HG03025 (cell line): ENCODE measurements around the gene PALD1.

Source experiments
- ATAC-seq: cut with Tn5 transposase; IDR thresholded peaks from one replicate; pipeline ENCODE4 v1.9.1; 2021; ENCODE audit warnings: mild to moderate bottlenecking, moderate library complexity; ENCODE audit not compliant: unreplicated experiment, low FRiP score

Gene PALD1

GRCh38 chr10:70478191-70479164, at the start of gene PALD1:
TSS of gene PALD1 (plus strand) at chr10:70478767. CDS start at chr10:70525952, 47,185 bp downstream.
- no peak for ATAC-seq

GRCh38 chr10:70430493-70431445, 47.8 kb upstream of the PALD1 start:
- ATAC-seq, result no peak

GRCh38 chr10:70432101-70432500, 46.5 kb upstream of the PALD1 start:
- no peak for ATAC-seq

- ATAC-seq, result no peak
These were observed 45.9 kb upstream of the PALD1 start for GRCh38 chr10:70432561-70433263.

GRCh38 chr10:70433581-70434280, 44.8 kb upstream of the PALD1 start:
- ATAC-seq, result no peak

GRCh38 chr10:70435241-70436085, 43.1 kb upstream of the PALD1 start:
- ATAC-seq, result no peak

GRCh38 chr10:70437721-70438120, 40.8 kb upstream of the PALD1 start:
- ATAC-seq, result no peak

GRCh38 chr10:70440296-70441160, 38.0 kb upstream of the PALD1 start:
- no peak for ATAC-seq

- ATAC-seq, result no peak
These were observed 37.2 kb upstream of the PALD1 start, which contains the start of gene NODAL for GRCh38 chr10:70441161-70441894. TSS of gene NODAL (minus strand) at chr10:70441681. CDS start at chr10:70441667, 14 bp downstream.

GRCh38 chr10:70441895-70442309, 36.7 kb upstream of the PALD1 start:
- no peak for ATAC-seq

- ATAC-seq, result no peak
These were observed 36.1 kb upstream of the PALD1 start for GRCh38 chr10:70442332-70442988.

- no peak for ATAC-seq
These were observed 33.8 kb upstream of the PALD1 start for GRCh38 chr10:70444744-70445143.

- no peak for ATAC-seq
These were observed 32.6 kb upstream of the PALD1 start for GRCh38 chr10:70445718-70446657.

- no peak for ATAC-seq
These were observed 30.3 kb upstream of the PALD1 start for GRCh38 chr10:70448236-70448635.

- no peak for ATAC-seq
These were observed 23.3 kb upstream of the PALD1 start for GRCh38 chr10:70455213-70455630.

- no peak for ATAC-seq
These were observed 22.4 kb upstream of the PALD1 start for GRCh38 chr10:70456164-70456563.
